ENCODE data around the gene GDF11. TPM values are rescaled to one million over a fixed set of nuclear protein-coding genes. Genes with fewer than 3 reads are reported as not detected.

Gene GDF11
- total and polyA plus RNA-seq, 2 of the 8 experiments (the other 6 are each of a cell fraction or from before 2014, with no cell fraction given): 12.1 to 15.1 TPM

DNA sequence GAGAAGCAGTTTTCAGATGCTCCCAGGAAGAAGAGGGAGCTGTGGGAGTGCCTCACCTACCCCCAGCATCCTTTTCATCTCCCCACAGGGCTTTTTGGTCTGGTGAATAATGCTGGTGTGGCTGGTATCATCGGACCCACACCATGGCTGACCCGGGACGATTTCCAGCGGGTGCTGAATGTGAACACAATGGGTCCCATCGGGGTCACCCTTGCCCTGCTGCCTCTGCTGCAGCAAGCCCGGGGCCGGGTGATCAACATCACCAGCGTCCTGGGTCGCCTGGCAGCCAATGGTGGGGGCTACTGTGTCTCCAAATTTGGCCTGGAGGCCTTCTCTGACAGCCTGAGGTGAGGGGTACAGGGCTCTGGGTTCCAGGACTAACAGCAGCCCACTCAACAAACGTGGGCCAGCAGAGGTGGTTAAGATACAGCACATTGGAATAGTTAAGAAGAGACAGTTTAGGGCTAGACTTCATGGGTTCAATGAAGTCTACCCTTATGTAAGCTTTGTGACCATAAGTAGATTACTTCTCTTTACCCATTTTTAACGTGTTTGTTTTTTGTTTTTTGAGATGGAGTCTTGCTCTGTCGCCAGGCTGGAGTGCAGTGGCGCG is 21.2 kb upstream of the GDF11 start:
- Histone ChIP-seq H3K4ac (replicated peaks; ENCODE audit: insufficient read length, low read depth, low read length) (no peak overlapping the region), H3K27ac (ENCODE audit: low read depth, low read length) (no peak overlapping the region)
- TF ChIP-seq FOSL1 (IDR thresholded peaks at IDR 0.05; ENCODE audit: insufficient read depth, low read depth, low read length) (no peak), KDM4A (IDR thresholded peaks at IDR 0.05; ENCODE audit: low read depth, low read length, severe bottlenecking) (no peak), JUND (IDR thresholded peaks at IDR 0.05; ENCODE audit: low read length) (no peak), MAFK (IDR thresholded peaks at IDR 0.05; ENCODE audit: low read depth, low read length) (no peak), ASH2L (IDR thresholded peaks at IDR 0.05; ENCODE audit: low read length) (no peak), SAP30 (IDR thresholded peaks at IDR 0.05; ENCODE audit: insufficient read depth, insufficient replicate concordance, low read length) (no peak), RBBP5 (IDR thresholded peaks at IDR 0.05; ENCODE audit: borderline replicate concordance, low read depth, low read length) (no peak), JUN (IDR thresholded peaks at IDR 0.05; ENCODE audit: low read depth, low read length) (no peak)
- TF ChIP-seq, protein P1, sequence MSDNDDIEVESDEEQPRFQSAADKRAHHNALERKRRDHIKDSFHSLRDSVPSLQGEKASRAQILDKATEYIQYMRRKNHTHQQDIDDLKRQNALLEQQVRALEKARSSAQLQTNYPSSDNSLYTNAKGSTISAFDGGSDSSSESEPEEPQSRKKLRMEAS (IDR thresholded peaks at IDR 0.05): no peak
- TF ChIP-seq, protein P2, sequence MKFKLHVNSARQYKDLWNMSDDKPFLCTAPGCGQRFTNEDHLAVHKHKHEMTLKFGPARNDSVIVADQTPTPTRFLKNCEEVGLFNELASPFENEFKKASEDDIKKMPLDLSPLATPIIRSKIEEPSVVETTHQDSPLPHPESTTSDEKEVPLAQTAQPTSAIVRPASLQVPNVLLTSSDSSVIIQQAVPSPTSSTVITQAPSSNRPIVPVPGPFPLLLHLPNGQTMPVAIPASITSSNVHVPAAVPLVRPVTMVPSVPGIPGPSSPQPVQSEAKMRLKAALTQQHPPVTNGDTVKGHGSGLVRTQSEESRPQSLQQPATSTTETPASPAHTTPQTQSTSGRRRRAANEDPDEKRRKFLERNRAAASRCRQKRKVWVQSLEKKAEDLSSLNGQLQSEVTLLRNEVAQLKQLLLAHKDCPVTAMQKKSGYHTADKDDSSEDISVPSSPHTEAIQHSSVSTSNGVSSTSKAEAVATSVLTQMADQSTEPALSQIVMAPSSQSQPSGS (IDR thresholded peaks at IDR 0.05; ENCODE audit: low read length): no peak

More for the DNA sequence above, 21.2 kb upstream of the GDF11 start:
- Histone ChIP-seq H2AK5ac (ENCODE audit: low read depth, low read length) (no peak overlapping the region), H3K9ac (replicated peaks in 1 of 4; ENCODE audit: extremely low read depth in 1 of 4, low read depth in 3 of 4, low read length in 3 of 4) (no peak overlapping the region), H3K18ac (ENCODE audit: extremely low read depth, low read length) (no peak overlapping the region), H4K5ac (ENCODE audit: insufficient read length, low read depth, low read length) (no peak overlapping the region), H2AFZ (ENCODE audit: low read length) (no peak overlapping the region), H4K91ac (replicated peaks; ENCODE audit: insufficient read length, low read length) (no peak overlapping the region), H2BK12ac (ENCODE audit: low read depth, low read length) (no peak overlapping the region), H2BK15ac (ENCODE audit: low read length) (no peak overlapping the region), H2BK120ac (replicated peaks; ENCODE audit: low read depth, low read length) (no peak overlapping the region), H3K36me3 (ENCODE audit: control insufficient read depth in 2 of 4, insufficient read depth in 4 of 4, low read length in 3 of 4) (peaks cover 6 to 23% (median 16%) of the 10 kb centered on the region in 4 experiments; a peak in 5 of 8 replicates), H3K9me3 (ENCODE audit: insufficient read depth in 2 of 2, low read depth in 1 of 2, low read length in 1 of 2) (no peaks in the 10 kb centered on the region), H3K79me1 (ENCODE audit: low read depth, low read length) (peaks cover 5% of the 10 kb centered on the region), H3K27me3 (replicated peaks in 1 of 4; ENCODE audit: control insufficient read depth in 3 of 4, extremely low read depth in 1 of 4, insufficient read depth in 3 of 4, low read length in 3 of 4) (no peaks in the 10 kb centered on the region), H3K14ac (ENCODE audit: insufficient read length) (no peak overlapping the region), H3K56ac (replicated peaks; ENCODE audit: insufficient read length, low read depth, low read length) (no peak overlapping the region), H4K8ac (ENCODE audit: extremely low read depth, insufficient read depth, low read length) (no peak overlapping the region), H3K4me1 (replicated peaks in 1 of 4; ENCODE audit: control insufficient read depth in 3 of 4, insufficient read depth in 4 of 4, low read length in 3 of 4) (peaks cover 4 to 27% (median 18%) of the 10 kb centered on the region in 4 experiments), H3K23ac (ENCODE audit: insufficient read length) (no peak overlapping the region), H4K20me1 (replicated peaks in 1 of 2; ENCODE audit: control insufficient read depth in 1 of 2, insufficient read depth in 2 of 2, low read length in 2 of 2) (peaks cover 4 to 5% of the 10 kb centered on the region in 2 experiments), H3K4me2 (ENCODE audit: insufficient read depth in 1 of 2, low read depth in 2 of 2, low read length in 2 of 2) (no peak overlapping the region), H2BK5ac (ENCODE audit: low read depth, low read length) (no peak overlapping the region), H3K23me2 (ENCODE audit: low read depth, low read length) (peaks cover 5% of the 10 kb centered on the region; the same call in 1 of the 2 replicates), H2BK20ac (ENCODE audit: low read length) (no peak overlapping the region), H3K79me2 (ENCODE audit: control insufficient read depth in 1 of 2, insufficient read depth in 2 of 2, low read length in 2 of 2) (peaks cover 0 to 10% of the 10 kb centered on the region in 2 experiments; a peak in 1 of 4 replicates), H3K4me3 (ENCODE audit: extremely low read depth in 1 of 4, insufficient read depth in 2 of 4, low read depth in 3 of 4, low read length in 4 of 4) (no peak overlapping the region)
- ChIA-PET CTCF (ENCODE audit: partially characterized antibody) (interaction anchor here (1.0 to 11.1 kb wide), 10 partner anchors 8 to 65 kb away, joined by 3 to 229 read pairs (median 21); partner anchors contain the start of genes CD63 and ITGA7), POLR2A (ENCODE audit: partially characterized antibody) (interaction anchor here (0.7 to 8.3 kb wide), 7 partner anchors 8 to 98 kb away, joined by 3 to 103 read pairs (median 3); partner anchors contain the start of genes CD63 and ITGA7)
- 92% methylated on average over 14 of the region's 14 CpGs; no CpG with 5 or more reads in 1 of the 2 experiments for WGBS, 2 experiments (ENCODE audit: extremely low coverage in 1 of 2, insufficient coverage in 1 of 2, insufficient read length in 1 of 2, insufficient replicate concordance in 2 of 2, low coverage in 1 of 2, low lambda C conversion rate in 2 of 2, missing lambda C conversion rate in 1 of 2)
- no peak for DNase-seq (ENCODE audit: low read depth in 1 of 2, low spot score in 2 of 2)
- no peak for FAIRE-seq

Data from H1 (cell line).